Progenitor cell of endocrine pancreas (in vitro differentiated cells): ENCODE data around the gene HSFX3. TPM values are rescaled to one million over a fixed set of nuclear protein-coding genes. Genes with fewer than 3 reads are reported as not detected.
"Not testable (repeated sequence)": the region's sequence is repeated elsewhere in the genome, so short reads cannot be mapped to it uniquely, and the experiment has no call there.

Source experiments
- DNase-seq: peaks from one replicate; pipeline ENCODE4 v3.0.0; 2021; ENCODE audit warnings: low spot score; ENCODE audit not compliant: unreplicated experiment
- H3K27ac Mint-ChIP-seq: 2 replicates; pipeline ENCODE4 v1.8.0; 2021; ENCODE audit warnings: mild to moderate bottlenecking, moderate library complexity, mixed read lengths
- H3K27me3 Mint-ChIP-seq: 2 replicates; pipeline ENCODE4 v1.8.0; 2021; ENCODE audit warnings: mixed read lengths
- H3K36me3 Mint-ChIP-seq: 2 replicates; pipeline ENCODE4 v1.8.0; 2022; ENCODE audit warnings: mixed read lengths; ENCODE audit not compliant: insufficient read depth
- H3K4me1 Mint-ChIP-seq: 2 replicates; pipeline ENCODE4 v1.8.0; 2021; ENCODE audit warnings: low read depth, mixed read lengths
- H3K4me3 Mint-ChIP-seq: 2 replicates; pipeline ENCODE4 v1.8.0; 2021; ENCODE audit warnings: low read depth, mild to moderate bottlenecking, moderate library complexity, mixed read lengths
- H3K9me3 Mint-ChIP-seq: 2 replicates; pipeline ENCODE4 v1.8.0; 2021; ENCODE audit warnings: low read depth, mixed read lengths
- total RNA-seq: library from RNA; stranded (reverse); gene quantifications from 2 replicates; pipeline ENCODE4 v1.2.1, GENCODE V29; 2021
- TF ChIP-seq, protein P1 (sequence below): fragments of 200-600 bp; sonication (generic); IDR thresholded peaks from one replicate; pipeline ENCODE4 v1.5.0; 2021; ENCODE audit warnings: antibody characterized with exemption, mild to moderate bottlenecking; ENCODE audit not compliant: unreplicated experiment

HSFX3 gene
- total RNA-seq, 1 donor from 2014 or later, result not detected

- no peak overlapping the region for H3K4me3 Mint-ChIP-seq
- no peak overlapping the region for H3K27ac Mint-ChIP-seq
- peaks cover 9% of the 10 kb centered on the region for H3K4me1 Mint-ChIP-seq
- TF ChIP-seq, protein P1, sequence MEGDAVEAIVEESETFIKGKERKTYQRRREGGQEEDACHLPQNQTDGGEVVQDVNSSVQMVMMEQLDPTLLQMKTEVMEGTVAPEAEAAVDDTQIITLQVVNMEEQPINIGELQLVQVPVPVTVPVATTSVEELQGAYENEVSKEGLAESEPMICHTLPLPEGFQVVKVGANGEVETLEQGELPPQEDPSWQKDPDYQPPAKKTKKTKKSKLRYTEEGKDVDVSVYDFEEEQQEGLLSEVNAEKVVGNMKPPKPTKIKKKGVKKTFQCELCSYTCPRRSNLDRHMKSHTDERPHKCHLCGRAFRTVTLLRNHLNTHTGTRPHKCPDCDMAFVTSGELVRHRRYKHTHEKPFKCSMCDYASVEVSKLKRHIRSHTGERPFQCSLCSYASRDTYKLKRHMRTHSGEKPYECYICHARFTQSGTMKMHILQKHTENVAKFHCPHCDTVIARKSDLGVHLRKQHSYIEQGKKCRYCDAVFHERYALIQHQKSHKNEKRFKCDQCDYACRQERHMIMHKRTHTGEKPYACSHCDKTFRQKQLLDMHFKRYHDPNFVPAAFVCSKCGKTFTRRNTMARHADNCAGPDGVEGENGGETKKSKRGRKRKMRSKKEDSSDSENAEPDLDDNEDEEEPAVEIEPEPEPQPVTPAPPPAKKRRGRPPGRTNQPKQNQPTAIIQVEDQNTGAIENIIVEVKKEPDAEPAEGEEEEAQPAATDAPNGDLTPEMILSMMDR, result no peak
- H3K9me3 Mint-ChIP-seq, result peaks cover 13% of the 10 kb centered on the region
- peaks cover 7% of the 10 kb centered on the region for H3K27me3 Mint-ChIP-seq
- peaks cover 2% of the 10 kb centered on the region for H3K36me3 Mint-ChIP-seq
- no peak for DNase-seq
These were observed 43.4 kb downstream of the HSFX3 start for GRCh38 chrX:149506349-149506748.

- Mint-ChIP-seq H3K9me3 (peaks cover 13% of the 10 kb centered on the region), H3K4me3 (peak overlapping the region; percentile 72), H3K27me3 (peaks cover 7% of the 10 kb centered on the region), H3K4me1 (peaks cover 8% of the 10 kb centered on the region), H3K36me3 (peaks cover 2% of the 10 kb centered on the region), H3K27ac (no peak overlapping the region)
- DNase-seq, result no peak
- TF ChIP-seq, protein P1, result no peak
These were observed 44.1 kb downstream of the HSFX3 start for GRCh38 chrX:149505671-149506070.

DNA sequence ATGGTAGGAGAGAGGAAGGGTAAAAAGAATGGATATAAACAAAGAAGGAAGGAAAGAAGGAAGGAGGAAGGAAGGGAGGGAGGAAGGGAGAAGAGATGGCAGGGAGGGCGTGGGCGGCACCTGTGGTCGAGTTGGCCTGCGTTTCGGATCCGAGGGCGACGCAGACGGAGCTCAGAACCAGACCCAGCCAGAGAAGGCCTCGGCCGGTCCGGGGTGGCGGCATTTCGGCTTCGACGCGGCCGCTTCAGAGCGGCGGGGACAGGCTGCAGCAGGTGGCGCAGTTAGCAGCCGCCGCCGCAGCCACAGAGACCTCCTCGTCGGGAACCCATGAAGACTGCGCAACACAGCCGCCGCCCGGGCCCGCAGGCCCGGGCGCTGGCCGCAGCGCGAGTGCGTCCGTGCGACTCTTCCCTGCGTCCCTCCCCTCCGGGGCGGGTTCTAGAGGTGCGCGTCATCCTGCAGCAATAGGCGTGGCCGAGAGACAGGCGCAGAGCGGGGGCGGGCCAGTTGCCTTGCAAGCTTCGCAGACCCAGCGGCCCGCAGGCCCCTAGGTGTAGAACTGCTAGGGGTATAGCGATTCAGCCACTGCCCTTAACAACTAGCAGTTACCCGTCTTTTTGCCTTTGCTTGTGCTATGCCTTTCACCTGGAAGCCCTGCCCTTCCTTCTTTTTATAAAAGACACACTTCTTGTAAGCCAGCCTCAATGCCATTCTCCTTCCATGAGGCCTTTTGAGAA lies 44.6 kb downstream of the HSFX3 start, which contains the start of gene IDS:
Gene IDS (minus strand): TSS at position 392 of the 737 bp plus-strand sequence. CDS start 169 bp downstream, at position 223.
- H3K27ac Mint-ChIP-seq, result peak within 1 kb of the TSS; percentile 87
- DNase-seq, result peak; percentile 65
- peaks cover 10% of the 10 kb centered on the region for H3K9me3 Mint-ChIP-seq
- H3K36me3 Mint-ChIP-seq, result peaks cover 3% of the 10 kb centered on the region
- H3K4me3 Mint-ChIP-seq, result peak within 1 kb of the TSS; percentile 72
- TF ChIP-seq, protein P1, result no peak
- H3K4me1 Mint-ChIP-seq, result peaks cover 5% of the 10 kb centered on the region
- peaks cover 4% of the 10 kb centered on the region for H3K27me3 Mint-ChIP-seq

- no peak for DNase-seq
- H3K9me3 Mint-ChIP-seq, result peaks cover 13% of the 10 kb centered on the region
- peak overlapping the region; percentile 87 for H3K27ac Mint-ChIP-seq
These were observed 45.4 kb downstream of the HSFX3 start for GRCh38 chrX:149504226-149504914.

GRCh38 chrX:149503446-149503845 lies 46.3 kb downstream of the HSFX3 start:
- not testable (repeated sequence) for DNase-seq, H3K4me1 Mint-ChIP-seq, H3K4me3 Mint-ChIP-seq, H3K36me3 Mint-ChIP-seq, H3K27me3 Mint-ChIP-seq, H3K27ac Mint-ChIP-seq
- H3K9me3 Mint-ChIP-seq, result peaks cover 13% of the 10 kb centered on the region

More at GRCh38 chrX:149504226-149504914, 45.4 kb downstream of the HSFX3 start:
- peak overlapping the region; percentile 72 for H3K4me3 Mint-ChIP-seq
- H3K4me1 Mint-ChIP-seq, result peaks cover 5% of the 10 kb centered on the region
- peaks cover 4% of the 10 kb centered on the region for H3K27me3 Mint-ChIP-seq
- H3K36me3 Mint-ChIP-seq, result peaks cover 5% of the 10 kb centered on the region
- TF ChIP-seq, protein P1, result peak; percentile 37

DNA sequence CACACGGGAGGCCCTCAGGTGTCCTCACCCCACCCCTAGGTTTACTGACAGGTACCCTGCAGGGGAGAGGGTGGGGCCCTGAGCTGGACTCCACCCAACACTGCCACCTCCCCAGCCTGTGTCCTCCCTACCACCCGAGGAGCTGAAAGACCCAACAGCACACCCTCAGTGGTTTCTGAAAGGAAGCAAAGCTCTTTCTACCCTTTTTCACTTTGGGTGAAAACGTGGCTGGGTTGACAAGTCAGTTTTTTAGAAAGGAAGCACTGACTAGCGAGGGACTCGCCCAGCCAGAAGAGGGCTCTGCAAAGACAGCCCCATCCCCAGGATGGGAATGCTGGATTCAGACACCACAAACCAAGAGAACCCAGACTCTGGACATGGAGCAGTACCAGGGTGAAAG lies 46.8 kb downstream of the HSFX3 start:
- H3K4me1 Mint-ChIP-seq, DNase-seq, H3K4me3 Mint-ChIP-seq, H3K36me3 Mint-ChIP-seq, H3K27ac Mint-ChIP-seq, H3K27me3 Mint-ChIP-seq: not testable (repeated sequence)
- peaks cover 13% of the 10 kb centered on the region for H3K9me3 Mint-ChIP-seq
